Stimulated activated CD8-positive, alpha-beta memory T cell treated with anti-CD3 and anti-CD28 coated beads, Interleukin-4, amount 100 ng/mL, for 48 hours (primary cell): Measurements from ENCODE around the gene PPP1R3E.
"Not testable (repeated sequence)": the region's sequence is repeated elsewhere in the genome, so short reads cannot be mapped to it uniquely, and the experiment has no call there.

ENCODE experiments used
- DNase-seq: peaks from one replicate; pipeline ENCODE4 v3.0.0-alpha.2; 2020

PPP1R3E gene

GRCh38 chr14:23297611-23298277, 4.9 kb downstream of the PPP1R3E start:
- DNase-seq = no peak

GRCh38 chr14:23297096-23297495, 5.6 kb downstream of the PPP1R3E start:
- DNase-seq = no peak

DNA sequence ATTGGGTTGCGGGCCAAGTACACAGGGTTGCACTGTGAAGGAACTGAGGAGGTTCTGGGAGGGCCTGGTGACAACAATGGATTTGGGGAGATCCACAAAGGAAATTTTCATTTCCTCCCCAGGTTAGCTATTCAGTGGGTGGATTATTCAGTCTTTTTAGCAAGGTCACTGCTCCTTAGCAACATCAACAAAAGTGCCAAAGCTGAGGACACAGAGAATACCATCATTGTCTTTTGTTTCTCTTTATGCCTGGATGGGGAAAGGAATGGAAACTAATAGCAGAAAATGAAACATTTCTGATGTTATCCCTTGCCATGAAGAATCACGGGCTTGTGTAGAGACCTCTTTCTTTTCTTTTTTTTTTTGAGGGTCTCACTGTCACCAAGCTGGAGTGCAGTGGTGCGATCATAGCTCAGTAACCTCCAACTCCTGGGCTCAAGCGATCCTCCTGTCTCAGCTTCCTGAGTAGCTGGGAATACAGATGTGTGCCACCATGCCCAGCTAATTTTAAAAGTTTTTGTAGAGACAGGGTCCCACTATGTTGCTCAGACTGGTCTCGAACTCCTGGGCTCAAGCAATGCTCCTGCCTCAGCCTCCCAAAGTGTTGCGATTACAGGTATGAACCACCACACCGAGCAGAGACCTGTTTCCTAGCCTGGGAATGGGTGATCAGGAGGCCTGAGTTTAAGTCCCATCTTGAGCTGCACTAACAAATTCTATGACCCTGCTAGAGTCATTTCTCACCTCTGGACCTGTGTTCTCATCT, 6.5 kb downstream of the PPP1R3E start:
- DNase-seq = no peak

- DNase-seq = peak; percentile 60
These were observed 7.7 kb downstream of the PPP1R3E start for GRCh38 chr14:23294734-23295561.

GRCh38 chr14:23286902-23287479, 15.7 kb downstream of the PPP1R3E start:
- DNase-seq = no peak

GRCh38 chr14:23286020-23286901, 16.4 kb downstream of the PPP1R3E start, which contains the start of gene HOMEZ:
Gene HOMEZ, minus strand, starts transcription at chr14:23286132. Its CDS starts 180 bp downstream, at chr14:23285952.
- peak; percentile 99 for DNase-seq

DNA sequence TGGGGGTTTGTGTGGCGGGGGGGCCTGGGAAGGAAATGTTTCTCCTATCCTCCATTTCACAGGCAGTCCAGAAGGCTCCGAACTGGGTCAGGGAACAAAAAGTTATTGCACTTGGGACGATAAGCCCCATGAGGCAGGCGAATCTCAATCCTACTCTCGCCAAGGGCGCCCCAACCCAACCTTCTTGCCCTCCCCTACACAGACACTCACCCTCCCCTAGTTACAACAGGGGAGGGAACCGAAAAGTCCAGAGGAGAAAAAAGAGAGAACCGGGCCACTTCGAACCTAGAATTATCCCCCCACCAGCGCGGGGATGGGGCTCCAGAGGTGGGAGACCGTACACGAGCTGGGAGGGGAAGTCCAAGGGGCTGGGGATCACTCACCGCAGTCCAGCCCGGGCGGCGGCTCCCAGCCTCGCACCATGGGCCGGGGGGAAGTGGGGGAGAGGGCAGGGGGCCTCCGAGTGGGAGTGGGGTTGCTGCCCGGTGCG, 17.1 kb downstream of the PPP1R3E start:
- DNase-seq = no peak

- DNase-seq = no peak
These were observed 17.8 kb downstream of the PPP1R3E start for GRCh38 chr14:23284654-23285529.

- DNase-seq = no peak
These were observed 21.4 kb downstream of the PPP1R3E start for GRCh38 chr14:23281247-23281646.

DNA sequence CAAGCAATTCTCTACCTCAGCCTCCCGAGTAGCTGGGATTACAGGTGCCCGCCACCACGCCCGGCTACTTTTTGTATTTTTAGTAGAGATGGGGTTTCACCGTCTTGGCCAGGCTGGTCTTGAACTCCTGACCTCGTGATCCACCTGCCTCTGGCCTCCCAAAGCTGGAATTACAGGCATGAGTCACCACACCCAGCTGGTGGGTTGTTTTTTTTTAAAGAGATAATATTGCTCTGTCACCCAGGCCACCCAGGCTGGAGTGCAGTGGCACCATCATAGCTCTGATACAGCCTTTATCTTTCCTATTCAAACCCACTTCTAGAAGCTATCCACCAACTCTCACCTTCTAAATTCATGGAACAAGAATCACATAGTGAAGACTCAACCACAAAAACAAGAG, 24.7 kb downstream of the PPP1R3E start:
- DNase-seq = not testable (repeated sequence)

DNA sequence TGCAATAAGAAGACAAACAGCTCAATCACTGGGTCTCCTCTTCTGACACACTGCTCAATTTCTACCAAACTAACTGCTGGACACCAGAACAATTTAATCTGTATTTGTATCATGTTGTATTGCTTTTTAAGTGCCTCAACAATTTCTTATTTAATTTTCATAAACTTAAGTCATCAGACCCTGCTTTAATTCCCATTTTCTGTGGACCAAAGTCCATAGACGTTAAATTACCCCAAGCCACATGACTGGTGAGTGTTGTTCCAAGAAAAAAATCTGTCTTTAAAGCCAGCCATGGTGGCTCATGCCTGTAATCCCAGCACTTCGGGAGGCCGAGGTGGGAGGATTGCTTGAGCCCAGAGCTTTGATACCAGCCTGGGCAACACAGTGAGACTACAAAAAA, 25.5 kb downstream of the PPP1R3E start:
- no peak for DNase-seq

DNA sequence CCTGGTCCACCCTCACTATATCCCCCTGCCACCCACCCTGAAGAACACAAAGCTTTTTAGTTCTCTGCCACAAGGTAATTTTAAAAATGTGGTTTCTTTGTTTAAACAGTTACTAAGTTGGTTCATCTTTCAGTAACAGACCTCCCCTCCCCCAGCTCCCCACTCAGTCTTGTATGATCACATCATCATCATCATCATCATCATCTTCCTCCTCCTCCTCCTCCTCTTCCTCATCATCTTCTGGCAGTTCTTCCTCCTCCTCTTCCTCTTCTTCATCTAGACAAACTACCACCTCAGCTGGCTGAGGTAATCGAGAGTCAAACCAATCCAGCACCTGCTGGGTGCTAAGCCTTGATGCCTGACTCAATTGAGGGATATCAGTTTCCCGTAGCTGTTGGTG, 27.2 kb downstream of the PPP1R3E start:
- no peak for DNase-seq

DNA sequence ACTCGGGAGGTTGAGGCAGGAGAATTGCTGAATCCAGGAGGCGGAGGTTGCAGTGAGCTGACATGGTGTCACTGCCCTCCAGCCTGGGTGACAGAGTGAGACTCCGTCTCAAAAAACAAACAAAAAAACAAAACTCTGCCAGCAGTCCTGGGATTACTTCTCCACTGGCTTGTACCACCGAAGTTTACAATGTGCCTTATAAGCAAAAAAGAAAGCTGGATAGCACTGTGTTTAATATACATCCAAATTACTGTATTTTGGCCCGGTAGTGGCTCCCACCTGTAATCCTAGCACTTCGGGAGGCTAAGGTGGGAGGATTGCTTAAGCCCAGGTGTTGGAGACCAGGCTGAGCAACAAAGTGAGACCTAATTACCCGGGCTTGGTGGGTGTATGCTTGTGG, 33.5 kb downstream of the PPP1R3E start:
- DNase-seq = no peak

DNA sequence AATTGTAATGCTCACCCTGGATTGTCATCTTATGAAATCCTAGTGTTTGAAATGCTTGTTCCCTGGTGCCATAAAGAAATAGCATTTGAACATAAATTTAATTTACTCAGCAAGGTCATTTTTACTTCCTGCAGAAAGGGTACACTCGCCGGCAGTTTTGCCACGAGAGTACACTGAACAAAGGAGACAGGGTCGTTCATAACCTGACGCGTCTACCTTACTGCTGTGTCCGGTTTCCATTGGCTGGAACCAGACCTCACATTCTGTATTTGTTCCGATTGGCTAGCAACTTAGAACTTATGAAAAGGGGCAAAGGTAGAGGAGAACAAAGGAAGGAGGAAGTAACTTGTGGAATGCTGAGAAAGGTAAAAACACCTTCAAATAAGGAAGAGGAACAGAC, 41.8 kb downstream of the PPP1R3E start:
- not testable (repeated sequence) for DNase-seq

GRCh38 chr14:23259426-23259825, 43.2 kb downstream of the PPP1R3E start:
- no peak for DNase-seq

DNA sequence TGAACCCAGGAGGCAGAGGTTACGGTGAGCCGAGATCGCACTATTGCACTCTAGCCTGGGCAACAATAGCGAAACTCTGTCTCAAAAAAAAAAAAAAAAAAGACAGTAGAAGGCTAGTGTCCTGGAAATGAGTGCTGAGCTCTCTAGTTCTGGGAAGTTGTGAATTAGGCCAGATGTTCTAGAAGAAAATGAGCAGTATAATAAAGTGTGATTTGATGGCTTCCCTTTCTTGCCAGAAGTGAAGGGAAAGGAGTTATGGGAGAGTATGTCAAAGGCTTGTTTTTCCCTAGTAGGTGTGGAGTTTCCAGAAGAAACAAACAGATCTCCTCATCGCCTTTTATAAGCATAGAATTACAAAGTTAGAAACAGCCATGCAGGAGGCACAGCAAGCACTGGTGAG, 44.4 kb downstream of the PPP1R3E start:
- DNase-seq = no peak

DNA sequence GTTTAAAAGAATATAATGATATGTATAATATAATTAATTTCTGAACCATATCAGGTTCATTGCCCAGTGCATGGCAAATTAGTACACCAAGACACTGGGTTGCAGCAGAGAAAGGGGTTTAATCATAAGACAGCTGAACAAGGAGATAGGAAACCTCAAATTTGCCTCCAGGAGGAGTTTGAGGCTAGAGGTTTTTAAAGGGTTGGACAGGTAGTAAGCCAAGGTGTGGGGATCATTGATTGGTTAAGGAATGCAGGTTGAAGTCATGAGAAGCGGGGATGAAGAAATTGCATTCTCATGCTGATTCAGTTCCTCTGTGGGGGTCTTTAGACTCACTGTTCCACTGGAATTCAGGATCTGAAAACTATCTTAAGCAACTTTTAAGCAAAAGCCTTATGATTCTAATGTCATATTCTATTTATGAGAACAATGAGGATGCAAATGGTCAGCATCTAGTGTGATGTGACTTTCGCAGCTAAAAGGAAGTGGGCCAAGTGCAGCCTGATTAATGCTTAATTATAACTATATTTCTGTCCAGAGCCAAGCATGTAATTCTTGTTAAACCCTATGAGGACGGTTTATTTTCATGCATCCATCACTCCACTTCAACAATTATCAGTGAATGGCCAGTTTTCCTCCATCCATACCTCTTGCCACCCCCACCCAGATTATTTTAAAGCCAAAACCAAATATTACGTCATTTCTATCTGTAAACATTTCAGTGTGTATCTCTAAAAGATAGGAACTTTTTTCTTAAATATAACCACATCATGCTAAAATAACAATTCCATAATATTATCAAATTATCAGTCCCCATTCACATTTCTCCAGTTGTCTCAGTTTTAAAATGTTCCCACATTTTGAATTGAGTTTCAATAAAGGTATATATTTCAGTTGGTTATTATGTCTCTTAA, 50.0 kb downstream of the PPP1R3E start:
- DNase-seq = no peak

DNA sequence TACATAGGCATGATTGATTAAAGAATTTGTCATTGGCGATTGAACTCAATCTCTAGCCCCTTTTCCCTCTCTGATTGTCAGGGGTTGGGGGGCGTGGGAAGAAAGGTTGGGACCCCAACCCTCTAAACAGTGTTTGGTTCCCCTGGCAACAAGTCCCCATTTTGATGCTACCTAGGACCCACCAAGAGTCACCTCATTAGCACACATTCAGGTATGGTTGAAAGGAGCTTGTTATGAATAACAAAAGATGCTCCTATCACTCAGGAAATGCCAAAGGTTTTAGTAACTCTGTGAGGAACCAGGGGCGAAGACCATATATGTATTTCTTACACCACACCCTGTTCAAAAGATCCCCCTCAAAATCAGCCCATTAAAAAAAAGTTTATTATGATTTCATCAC, 50.7 kb downstream of the PPP1R3E start:
- no peak for DNase-seq

DNA sequence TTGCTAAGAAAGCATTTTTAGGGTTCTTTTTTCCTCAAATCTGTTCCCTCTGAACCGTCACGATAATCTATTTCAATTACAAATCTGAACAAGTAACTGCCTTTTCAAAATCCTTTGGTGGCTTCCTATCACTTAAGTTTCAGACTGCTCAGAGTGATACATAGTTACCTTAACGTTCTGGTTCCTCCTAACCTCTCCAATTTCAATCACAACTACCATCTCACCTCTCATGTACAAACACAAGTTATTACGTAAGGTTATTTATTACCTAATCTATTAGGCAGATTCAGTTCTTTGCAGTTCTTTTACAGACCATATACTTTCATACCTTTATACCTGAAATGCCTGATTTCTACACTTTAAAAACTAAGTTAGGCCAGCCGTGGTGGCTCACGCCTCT, 52.8 kb downstream of the PPP1R3E start:
- DNase-seq = no peak

- no peak for DNase-seq
These were observed 54.1 kb downstream of the PPP1R3E start for GRCh38 chr14:23248601-23249000.
